Measurements from ENCODE around the gene CXCL12. TPM values are rescaled to one million over a fixed set of nuclear protein-coding genes. Genes with fewer than 3 reads are reported as not detected.

The CXCL12 gene
- total RNA-seq, 2 donors from 2014 or later = 6.9 to 19.6 TPM

DNA sequence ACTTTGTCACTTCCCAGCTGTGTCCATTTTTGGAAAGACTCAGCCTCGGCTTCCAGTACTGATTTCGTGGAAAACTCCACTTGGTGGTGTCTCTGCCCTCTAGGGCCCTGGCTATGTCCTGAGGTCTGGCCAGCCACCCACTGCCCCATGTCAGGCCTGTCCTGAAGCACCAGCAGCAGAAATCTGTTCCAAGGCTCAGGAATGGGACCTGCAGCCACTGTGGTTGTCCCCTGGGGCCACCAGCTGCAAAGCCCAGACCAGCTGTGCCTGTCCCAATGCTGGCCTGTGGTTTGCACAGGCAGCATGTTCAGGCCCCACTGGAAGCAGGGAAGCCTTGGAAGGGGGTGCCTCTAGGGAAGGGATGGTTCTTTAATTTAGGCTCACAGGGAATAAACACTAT, 21.2 kb downstream of the CXCL12 start:
- H3K4me3 ChIP-seq = no peak overlapping the region
- intact Hi-C loops (cut with DNase I) = no loop called here
- TF ChIP-seq POLR2AphosphoS5 (IDR thresholded peaks at IDR 0.05) (no peak), POLR2A (IDR thresholded peaks at IDR 0.05) (no peak)
- TF ChIP-seq, protein P1, sequence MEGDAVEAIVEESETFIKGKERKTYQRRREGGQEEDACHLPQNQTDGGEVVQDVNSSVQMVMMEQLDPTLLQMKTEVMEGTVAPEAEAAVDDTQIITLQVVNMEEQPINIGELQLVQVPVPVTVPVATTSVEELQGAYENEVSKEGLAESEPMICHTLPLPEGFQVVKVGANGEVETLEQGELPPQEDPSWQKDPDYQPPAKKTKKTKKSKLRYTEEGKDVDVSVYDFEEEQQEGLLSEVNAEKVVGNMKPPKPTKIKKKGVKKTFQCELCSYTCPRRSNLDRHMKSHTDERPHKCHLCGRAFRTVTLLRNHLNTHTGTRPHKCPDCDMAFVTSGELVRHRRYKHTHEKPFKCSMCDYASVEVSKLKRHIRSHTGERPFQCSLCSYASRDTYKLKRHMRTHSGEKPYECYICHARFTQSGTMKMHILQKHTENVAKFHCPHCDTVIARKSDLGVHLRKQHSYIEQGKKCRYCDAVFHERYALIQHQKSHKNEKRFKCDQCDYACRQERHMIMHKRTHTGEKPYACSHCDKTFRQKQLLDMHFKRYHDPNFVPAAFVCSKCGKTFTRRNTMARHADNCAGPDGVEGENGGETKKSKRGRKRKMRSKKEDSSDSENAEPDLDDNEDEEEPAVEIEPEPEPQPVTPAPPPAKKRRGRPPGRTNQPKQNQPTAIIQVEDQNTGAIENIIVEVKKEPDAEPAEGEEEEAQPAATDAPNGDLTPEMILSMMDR (IDR thresholded peaks at IDR 0.05) = no peak
- 100% methylated on average over 2 of the region's 2 CpGs for WGBS
- no peaks in the 10 kb centered on the region for H3K9me3 ChIP-seq
- H3K4me1 ChIP-seq (replicated peaks) = no peaks in the 10 kb centered on the region
- no peaks in the 10 kb centered on the region for H3K27me3 ChIP-seq (replicated peaks; ENCODE audit: insufficient read depth)
- H3K36me3 ChIP-seq = no peaks in the 10 kb centered on the region
- no peak overlapping the region for H3K27ac ChIP-seq
- DNase-seq (ENCODE audit: low spot score) = no peak

DNA sequence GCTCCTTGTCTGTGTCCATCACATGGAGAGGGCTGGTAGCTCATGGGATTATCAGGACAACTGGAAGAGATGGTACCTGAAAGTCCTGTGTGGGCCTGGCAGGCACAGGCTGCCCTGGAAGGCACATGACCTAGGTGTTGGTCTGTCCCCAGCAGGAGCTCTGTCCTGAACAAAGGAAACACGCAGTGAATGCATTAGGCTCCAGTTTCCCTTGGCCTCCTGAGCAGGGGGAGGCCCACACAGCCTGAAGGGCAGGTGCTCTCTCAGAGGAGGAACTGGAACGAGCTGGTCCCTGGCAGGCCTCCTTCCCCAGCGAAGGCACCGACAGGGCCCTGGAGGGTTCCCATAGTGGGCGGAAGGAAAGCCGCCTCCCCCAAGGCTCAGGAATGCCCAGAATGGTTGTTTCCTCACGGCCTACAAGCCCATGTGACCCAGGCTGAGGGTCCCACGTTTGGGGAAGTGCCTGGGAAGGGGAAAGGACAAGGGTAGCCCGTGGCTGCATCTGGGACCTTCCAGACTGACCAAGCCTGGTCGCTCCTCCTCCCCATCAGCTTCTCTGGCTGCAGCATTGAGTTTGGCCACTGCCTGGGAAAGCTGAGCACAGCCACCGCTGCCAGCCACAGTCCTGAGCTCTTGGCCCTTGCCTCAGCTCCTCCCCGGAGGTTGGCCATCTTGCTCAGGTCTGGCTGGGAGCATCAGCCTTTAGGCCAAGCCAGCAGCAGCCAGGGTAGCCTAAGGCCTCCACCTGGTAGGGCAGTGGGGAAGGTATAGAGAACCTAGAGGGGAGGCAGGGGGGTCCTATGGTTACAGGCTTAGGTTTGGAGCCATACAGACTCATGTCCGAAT, 21.8 kb downstream of the CXCL12 start:
- Histone ChIP-seq H3K27me3 (replicated peaks; ENCODE audit: insufficient read depth) (no peaks in the 10 kb centered on the region), H3K9me3 (no peaks in the 10 kb centered on the region), H3K4me1 (replicated peaks) (no peaks in the 10 kb centered on the region), H3K4me3 (no peak overlapping the region), H3K27ac (no peak overlapping the region), H3K36me3 (no peaks in the 10 kb centered on the region)
- WGBS = 90% methylated on average over 9 of the region's 13 CpGs
- TF ChIP-seq POLR2A (IDR thresholded peaks at IDR 0.05) (no peak), POLR2AphosphoS5 (IDR thresholded peaks at IDR 0.05) (no peak)
- TF ChIP-seq, protein P1 (IDR thresholded peaks at IDR 0.05) = no peak
- no peak for DNase-seq (ENCODE audit: low spot score)
- intact Hi-C loops (cut with DNase I) = no loop called here

DNA sequence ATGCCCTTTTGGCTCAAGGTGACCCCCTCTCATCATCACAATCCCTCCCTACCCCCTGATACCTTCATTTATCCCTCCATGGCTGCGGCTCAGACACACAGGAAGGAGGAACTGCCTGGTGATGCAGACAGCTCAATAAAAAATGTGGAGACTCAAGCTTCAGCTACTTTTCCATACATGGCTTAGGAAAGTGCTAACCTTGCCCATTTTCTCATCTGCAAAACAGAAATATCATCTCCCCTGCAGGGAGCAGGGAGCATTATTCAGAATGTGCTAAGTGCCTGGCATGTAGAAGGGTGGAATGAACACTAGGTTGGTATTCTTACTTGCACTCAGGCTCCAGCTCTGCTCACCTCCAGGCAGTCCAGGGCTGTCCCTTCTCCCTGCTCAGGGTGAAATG, 23.8 kb downstream of the CXCL12 start:
- no peak for DNase-seq (ENCODE audit: low spot score)
- no peaks in the 10 kb centered on the region for H3K9me3 ChIP-seq
- no peaks in the 10 kb centered on the region for H3K4me1 ChIP-seq (replicated peaks)
- TF ChIP-seq, protein P1 (IDR thresholded peaks at IDR 0.05) = no peak
- TF ChIP-seq POLR2A (IDR thresholded peaks at IDR 0.05) (no peak), POLR2AphosphoS5 (IDR thresholded peaks at IDR 0.05) (no peak)
- H3K27me3 ChIP-seq (replicated peaks; ENCODE audit: insufficient read depth) = no peaks in the 10 kb centered on the region
- no peak overlapping the region for H3K4me3 ChIP-seq
- H3K27ac ChIP-seq = no peak overlapping the region
- no peaks in the 10 kb centered on the region for H3K36me3 ChIP-seq
- intact Hi-C loops (cut with DNase I) = no loop called here
- WGBS = 0% methylated on average over 1 of the region's 1 CpG

DNA sequence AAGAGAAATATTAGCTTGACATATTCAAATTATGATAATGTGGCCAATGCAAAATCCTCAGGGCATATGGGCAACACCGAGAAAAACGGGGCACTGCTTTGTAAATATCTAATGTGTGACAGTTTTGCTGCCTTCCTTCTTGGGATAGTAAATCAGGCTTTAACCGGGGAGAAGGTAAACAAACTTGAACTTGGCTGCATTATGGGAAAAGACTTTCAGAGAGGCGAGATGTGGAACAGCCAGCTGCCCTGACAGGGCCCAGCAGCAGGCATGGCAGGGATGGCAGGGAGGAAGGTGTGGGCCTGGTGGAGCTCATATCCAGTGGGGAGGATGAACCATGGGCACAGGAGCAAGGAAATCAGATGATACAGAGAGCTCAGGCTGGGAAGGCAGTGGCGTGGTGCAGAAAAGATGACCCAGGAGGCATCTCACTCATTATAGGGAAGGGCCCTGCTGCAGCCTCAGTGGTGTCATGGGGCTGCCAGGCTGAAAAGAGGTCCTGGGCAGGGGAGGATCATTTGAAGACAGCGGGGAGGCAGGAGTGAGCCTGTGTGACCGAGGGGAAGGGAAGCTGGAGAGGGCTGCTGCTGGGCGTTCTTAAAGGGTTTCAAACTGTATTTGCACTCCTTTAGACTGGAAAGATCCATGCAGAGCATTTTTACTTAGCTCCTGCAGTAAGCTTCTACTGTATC, 26.7 kb downstream of the CXCL12 start:
- peak; percentile 69 for TF ChIP-seq POLR2AphosphoS5 (IDR thresholded peaks at IDR 0.05)
- TF ChIP-seq, protein P1 (IDR thresholded peaks at IDR 0.05) = no peak
- Histone ChIP-seq H3K27me3 (replicated peaks; ENCODE audit: insufficient read depth) (no peaks in the 10 kb centered on the region), H3K27ac (no peak overlapping the region), H3K36me3 (no peaks in the 10 kb centered on the region), H3K4me3 (no peak overlapping the region), H3K9me3 (no peaks in the 10 kb centered on the region), H3K4me1 (replicated peaks) (no peaks in the 10 kb centered on the region)
- 54% methylated on average over 8 of the region's 8 CpGs for WGBS
- peak; percentile 22 for DNase-seq (ENCODE audit: low spot score)
- intact Hi-C loops (cut with DNase I) = no loop called here

All from prostate gland (tissue), 2 donors.